Osteocyte (in vitro differentiated cells): Measurements from ENCODE around the gene RTL10. TPM values are rescaled to one million over a fixed set of nuclear protein-coding genes. Genes with fewer than 3 reads are reported as not detected.

ENCODE experiments used
- DNase-seq: peaks from one replicate; pipeline ENCODE4 v3.0.0; 2021; ENCODE audit warnings: mixed read lengths; ENCODE audit not compliant: unreplicated experiment; ENCODE audit errors: extremely low spot score
- H3K27ac Mint-ChIP-seq: one replicate; pipeline ENCODE4 v1.8.0; 2021; ENCODE audit warnings: mild to moderate bottlenecking, mixed read lengths; ENCODE audit not compliant: unreplicated experiment
- H3K27me3 Mint-ChIP-seq: one replicate; pipeline ENCODE4 v1.8.0; 2021; ENCODE audit warnings: mixed read lengths; ENCODE audit not compliant: unreplicated experiment
- H3K36me3 Mint-ChIP-seq: one replicate; pipeline ENCODE4 v1.8.0; 2021; ENCODE audit warnings: mixed read lengths; ENCODE audit not compliant: unreplicated experiment
- H3K4me1 Mint-ChIP-seq: one replicate; pipeline ENCODE4 v1.8.0; 2021; ENCODE audit warnings: mixed read lengths; ENCODE audit not compliant: unreplicated experiment
- H3K4me3 Mint-ChIP-seq: one replicate; pipeline ENCODE4 v1.8.0; 2021; ENCODE audit warnings: mild to moderate bottlenecking, moderate library complexity, mixed read lengths; ENCODE audit not compliant: unreplicated experiment
- H3K9me3 Mint-ChIP-seq: one replicate; pipeline ENCODE4 v1.8.0; 2021; ENCODE audit warnings: mixed read lengths; ENCODE audit not compliant: unreplicated experiment
- CTCF ChIP-seq: fragments of 200-600 bp; sonication (generic); IDR thresholded peaks from 2 replicates; pipeline ENCODE4 v1.5.0; 2021; ENCODE audit warnings: antibody characterized with exemption, mild to moderate bottlenecking, moderate library complexity
- total RNA-seq: library from RNA; stranded (reverse); gene quantifications from 2 replicates; pipeline ENCODE4 v1.2.1, GENCODE V29; 2021

The RTL10 gene
- total RNA-seq, 1 donor from 2014 or later, result 30.4 TPM

GRCh38 chr22:19814428-19814827 is 40.2 kb downstream of the RTL10 start:
- no peak for TF ChIP-seq CTCF
- Mint-ChIP-seq H3K4me1 (peaks cover 17% of the 10 kb centered on the region), H3K36me3 (peaks cover 2% of the 10 kb centered on the region), H3K4me3 (no peak overlapping the region), H3K27me3 (no peaks in the 10 kb centered on the region), H3K27ac (no peak overlapping the region), H3K9me3 (no peaks in the 10 kb centered on the region)
- DNase-seq, result no peak

GRCh38 chr22:19812910-19813309 is 41.8 kb downstream of the RTL10 start:
- no peak for TF ChIP-seq CTCF
- H3K27ac Mint-ChIP-seq, result no peak overlapping the region
- peak; percentile 80 for DNase-seq
- H3K4me3 Mint-ChIP-seq, result no peak overlapping the region
- H3K4me1 Mint-ChIP-seq, result peaks cover 17% of the 10 kb centered on the region
- H3K36me3 Mint-ChIP-seq, result peaks cover 2% of the 10 kb centered on the region
- no peaks in the 10 kb centered on the region for H3K9me3 Mint-ChIP-seq
- H3K27me3 Mint-ChIP-seq, result no peaks in the 10 kb centered on the region

GRCh38 chr22:19811811-19812771 is 42.6 kb downstream of the RTL10 start:
- no peaks in the 10 kb centered on the region for H3K27me3 Mint-ChIP-seq

GRCh38 chr22:19811211-19811621 is 43.5 kb downstream of the RTL10 start:
- Mint-ChIP-seq H3K4me3 (no peak overlapping the region), H3K27me3 (no peaks in the 10 kb centered on the region), H3K36me3 (peaks cover 2% of the 10 kb centered on the region), H3K27ac (peak overlapping the region; percentile 29), H3K4me1 (peaks cover 26% of the 10 kb centered on the region), H3K9me3 (no peaks in the 10 kb centered on the region)
- no peak for TF ChIP-seq CTCF
- peak; percentile 79 for DNase-seq

More at GRCh38 chr22:19811811-19812771, 42.6 kb downstream of the RTL10 start:
- DNase-seq, result peak; percentile 81
- no peak overlapping the region for H3K4me3 Mint-ChIP-seq
- H3K4me1 Mint-ChIP-seq, result peaks cover 18% of the 10 kb centered on the region
- no peaks in the 10 kb centered on the region for H3K9me3 Mint-ChIP-seq
- no peak overlapping the region for H3K27ac Mint-ChIP-seq
- H3K36me3 Mint-ChIP-seq, result peaks cover 2% of the 10 kb centered on the region
- no peak for TF ChIP-seq CTCF

- Mint-ChIP-seq H3K4me3 (no peak overlapping the region), H3K36me3 (peaks cover 2% of the 10 kb centered on the region), H3K27ac (peak overlapping the region; percentile 29), H3K4me1 (peaks cover 32% of the 10 kb centered on the region), H3K9me3 (no peaks in the 10 kb centered on the region), H3K27me3 (no peaks in the 10 kb centered on the region)
- peak; percentile 84 for DNase-seq
- TF ChIP-seq CTCF, result peak; percentile 13
Measured at GRCh38 chr22:19810381-19811201, 44.1 kb downstream of the RTL10 start.
